GM12873 (cell line): ENCODE data around the gene PSAP.
A peak's percentile ranks its signal among the peaks of the same experiment; 100 is the strongest.

Experiments used
- TF ChIP-seq, protein P1 (sequence below): IDR thresholded peaks from 2 replicates; pipeline ENCODE4 v1.5.1; 2012; ENCODE audit warnings: low read depth, mild to moderate bottlenecking, moderate library complexity, low read length, control low read depth; ENCODE audit not compliant: insufficient read depth; ENCODE audit errors: missing control alignments

Gene PSAP

DNA sequence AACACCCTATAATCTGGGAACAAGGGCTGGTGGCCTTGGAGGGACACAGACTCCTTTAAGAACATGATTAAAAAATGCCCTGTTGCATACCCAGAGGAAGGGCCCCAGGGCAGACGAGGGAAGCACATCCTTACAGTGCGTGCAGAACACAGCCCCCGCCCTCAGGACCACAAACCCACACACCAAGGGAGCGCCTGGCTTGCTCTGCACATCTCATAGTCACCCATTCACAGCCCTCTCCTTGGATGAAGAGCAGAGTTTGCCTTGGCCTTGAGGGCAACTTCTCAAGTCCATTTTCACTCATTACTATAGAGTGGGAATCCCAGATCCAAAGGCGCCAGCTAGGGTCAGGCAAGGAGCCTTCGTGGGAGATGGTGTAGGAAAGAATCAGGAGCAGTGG, 71.4 kb downstream of the PSAP start:
- TF ChIP-seq, protein P1, sequence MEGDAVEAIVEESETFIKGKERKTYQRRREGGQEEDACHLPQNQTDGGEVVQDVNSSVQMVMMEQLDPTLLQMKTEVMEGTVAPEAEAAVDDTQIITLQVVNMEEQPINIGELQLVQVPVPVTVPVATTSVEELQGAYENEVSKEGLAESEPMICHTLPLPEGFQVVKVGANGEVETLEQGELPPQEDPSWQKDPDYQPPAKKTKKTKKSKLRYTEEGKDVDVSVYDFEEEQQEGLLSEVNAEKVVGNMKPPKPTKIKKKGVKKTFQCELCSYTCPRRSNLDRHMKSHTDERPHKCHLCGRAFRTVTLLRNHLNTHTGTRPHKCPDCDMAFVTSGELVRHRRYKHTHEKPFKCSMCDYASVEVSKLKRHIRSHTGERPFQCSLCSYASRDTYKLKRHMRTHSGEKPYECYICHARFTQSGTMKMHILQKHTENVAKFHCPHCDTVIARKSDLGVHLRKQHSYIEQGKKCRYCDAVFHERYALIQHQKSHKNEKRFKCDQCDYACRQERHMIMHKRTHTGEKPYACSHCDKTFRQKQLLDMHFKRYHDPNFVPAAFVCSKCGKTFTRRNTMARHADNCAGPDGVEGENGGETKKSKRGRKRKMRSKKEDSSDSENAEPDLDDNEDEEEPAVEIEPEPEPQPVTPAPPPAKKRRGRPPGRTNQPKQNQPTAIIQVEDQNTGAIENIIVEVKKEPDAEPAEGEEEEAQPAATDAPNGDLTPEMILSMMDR, result no peak

- TF ChIP-seq, protein P1, result no peak
These were observed 72.8 kb downstream of the PSAP start for GRCh38 chr10:71778071-71778825.

DNA sequence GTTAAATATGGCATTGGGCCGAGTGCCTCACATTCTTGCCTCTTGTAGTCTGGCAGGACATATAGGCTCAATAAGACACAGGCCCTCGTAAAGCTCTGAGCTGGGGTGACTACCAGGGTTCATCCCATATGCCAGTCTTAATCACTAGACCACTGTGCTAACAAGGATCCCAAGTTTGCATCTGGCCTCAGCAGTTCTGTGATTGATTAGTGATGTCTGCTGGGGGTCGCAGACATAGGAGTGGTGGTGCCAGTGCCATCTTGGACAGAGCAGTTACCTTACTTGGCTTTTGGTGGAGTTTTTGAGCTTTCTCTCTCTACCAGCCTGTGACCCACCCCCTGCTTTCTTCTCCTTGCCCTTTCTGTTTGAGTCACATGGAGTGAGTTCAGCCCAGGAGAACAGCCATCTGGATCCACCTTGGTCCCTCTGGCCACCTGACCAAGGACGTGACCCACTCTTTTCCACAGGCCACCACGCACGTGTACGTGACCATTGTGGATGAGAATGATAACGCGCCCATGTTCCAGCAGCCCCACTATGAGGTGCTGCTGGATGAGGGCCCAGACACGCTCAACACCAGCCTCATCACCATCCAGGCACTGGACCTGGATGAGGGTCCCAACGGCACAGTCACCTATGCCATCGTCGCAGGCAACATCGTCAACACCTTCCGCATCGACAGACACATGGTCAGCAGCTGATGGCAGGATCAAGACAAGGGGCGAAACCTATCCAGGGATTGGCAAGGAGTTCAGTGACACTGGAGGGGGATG, 73.7 kb downstream of the PSAP start:
- TF ChIP-seq, protein P1, result no peak

- TF ChIP-seq, protein P1, result no peak
These were observed 74.5 kb downstream of the PSAP start for GRCh38 chr10:71776481-71776925.

GRCh38 chr10:71774916-71775702, 75.9 kb downstream of the PSAP start:
- TF ChIP-seq, protein P1, result no peak

DNA sequence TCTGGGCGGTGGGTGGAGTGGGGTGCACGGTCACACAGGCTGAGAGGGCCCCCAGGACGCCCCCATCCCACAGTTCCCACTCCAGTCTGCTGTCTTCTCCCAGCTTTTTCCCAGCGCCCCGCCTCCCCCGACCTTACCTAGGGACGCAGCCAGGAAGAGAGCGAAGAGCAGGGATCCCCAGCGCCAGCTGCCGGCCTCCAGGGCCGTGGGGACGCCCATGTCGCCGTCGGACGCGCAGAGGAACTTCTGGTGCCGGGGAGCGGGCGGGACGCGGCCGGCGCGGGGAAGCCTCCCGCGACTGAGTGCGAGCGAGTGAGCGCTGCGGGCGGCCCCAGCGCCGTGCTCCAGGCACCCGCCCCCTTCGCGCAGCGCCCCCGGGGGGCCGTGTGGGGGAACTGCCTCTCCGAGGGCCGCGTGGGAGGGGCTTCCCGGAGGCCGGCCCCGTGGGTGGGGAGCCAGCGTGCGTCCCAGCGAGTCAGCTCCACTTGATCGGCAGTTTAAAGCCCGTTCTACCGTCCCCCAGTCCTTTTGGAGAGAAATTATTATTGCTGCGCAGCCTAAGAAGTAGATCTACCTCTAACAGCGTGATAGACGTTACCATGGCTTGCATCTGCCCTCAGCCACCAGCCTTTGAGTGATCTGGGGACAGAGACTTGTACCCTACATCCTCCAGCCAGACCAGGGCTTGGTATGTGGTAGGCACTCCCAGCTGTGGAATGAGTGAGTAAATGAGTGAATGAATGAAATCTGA, 77.7 kb downstream of the PSAP start, which contains the start of gene VSIR:
Gene VSIR (minus strand): TSS at position 300 of the 751 bp plus-strand sequence. CDS start 81 bp downstream, at position 219.
- TF ChIP-seq, protein P1, result peak; percentile 86
